NCI-H146 (cell line): ENCODE measurements around the gene FUT8.
"Not testable (repeated sequence)": the region's sequence is repeated elsewhere in the genome, so short reads cannot be mapped to it uniquely, and the experiment has no call there.

Source experiments
- DNase-seq: peaks from one replicate; lab custom pipeline; 2025; lab: John Stamatoyannopoulos, UW

The FUT8 gene

DNA sequence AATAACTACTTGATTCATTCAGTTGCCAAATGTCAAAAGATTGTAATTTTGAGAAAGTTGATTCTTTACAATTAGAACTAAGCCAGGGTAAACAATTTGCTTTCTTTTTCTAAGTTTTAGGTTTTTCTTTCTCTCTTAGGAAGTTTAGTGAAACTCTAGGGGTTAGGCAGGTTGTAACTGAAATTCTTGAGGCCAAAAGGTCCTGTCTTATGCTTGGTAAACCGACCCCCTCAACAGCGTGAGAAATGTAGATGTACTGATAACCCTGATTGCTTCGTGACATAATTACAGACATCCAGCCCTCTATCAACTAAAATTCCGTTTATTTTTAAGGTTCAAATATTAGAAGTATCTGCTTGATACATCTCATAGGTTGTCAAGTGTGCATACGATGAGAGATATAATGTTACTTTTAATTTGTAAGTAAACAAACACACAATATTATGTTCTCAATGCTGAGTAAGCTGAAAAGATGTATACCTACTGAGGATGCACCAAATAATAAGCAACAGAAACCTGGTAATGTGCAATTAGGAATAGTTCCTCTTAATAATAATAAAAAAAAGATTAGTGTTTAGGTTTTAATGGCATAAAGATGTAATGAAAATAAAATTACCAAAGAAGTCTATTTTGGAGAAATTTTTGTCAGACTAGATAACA, 7.2 kb downstream of the FUT8 start:
- no peak for DNase-seq

GRCh38 chr14:65421201-65421981, 8.9 kb downstream of the FUT8 start:
- no peak for DNase-seq

DNA sequence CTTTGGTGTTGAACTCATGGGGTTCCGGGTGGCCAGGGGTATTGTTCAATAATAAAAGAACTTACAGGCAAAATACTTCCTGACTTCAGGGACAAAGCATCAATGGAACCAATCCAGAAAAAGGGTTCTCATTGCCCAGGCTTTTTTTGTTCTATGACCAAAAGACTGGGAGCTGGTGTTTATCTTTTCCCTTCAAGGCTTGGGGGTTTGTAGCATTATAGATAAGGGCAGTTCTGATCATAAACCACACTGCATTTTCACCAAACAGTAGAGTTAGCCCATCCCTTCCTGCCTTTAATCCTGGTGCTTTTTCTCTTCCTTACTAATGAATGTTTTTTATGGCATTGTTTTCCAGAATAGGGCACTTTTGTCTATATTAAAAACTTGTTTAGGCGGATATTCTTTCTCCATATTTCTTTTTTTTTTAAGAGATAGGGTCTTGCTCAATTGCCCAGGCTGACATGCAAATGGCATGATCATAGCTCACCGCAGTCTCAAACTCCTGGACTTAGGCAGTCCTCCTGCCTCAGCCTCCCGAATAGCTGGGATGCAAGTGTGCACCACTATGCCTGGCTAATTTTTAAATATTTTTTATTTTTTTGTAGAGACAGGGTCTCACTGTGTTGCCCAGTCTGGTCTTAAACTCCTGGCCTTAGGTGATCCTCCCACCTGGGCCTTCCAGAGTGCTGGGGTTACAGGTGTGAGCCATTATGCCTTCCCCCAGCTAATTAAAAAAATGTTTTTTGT, 9.7 kb downstream of the FUT8 start:
- DNase-seq = no peak

DNA sequence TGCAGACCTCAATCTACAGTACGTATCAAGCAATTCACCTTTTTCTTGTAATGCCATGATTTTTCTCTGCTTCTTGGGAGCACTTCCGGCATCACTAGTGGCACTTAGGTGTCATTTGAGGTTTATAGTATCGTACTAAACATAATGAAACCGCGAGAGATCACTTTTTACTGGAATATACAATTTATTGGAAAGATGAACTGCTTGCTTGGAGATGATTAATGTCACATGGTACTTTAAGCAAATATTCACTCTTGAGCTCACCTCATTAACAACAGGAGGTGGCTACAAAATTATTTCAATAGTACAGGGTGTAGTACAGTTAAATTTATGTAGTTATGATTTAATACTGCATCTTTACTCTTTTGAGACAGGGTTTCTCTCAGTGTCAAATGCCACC, 11.5 kb downstream of the FUT8 start:
- DNase-seq = no peak

DNA sequence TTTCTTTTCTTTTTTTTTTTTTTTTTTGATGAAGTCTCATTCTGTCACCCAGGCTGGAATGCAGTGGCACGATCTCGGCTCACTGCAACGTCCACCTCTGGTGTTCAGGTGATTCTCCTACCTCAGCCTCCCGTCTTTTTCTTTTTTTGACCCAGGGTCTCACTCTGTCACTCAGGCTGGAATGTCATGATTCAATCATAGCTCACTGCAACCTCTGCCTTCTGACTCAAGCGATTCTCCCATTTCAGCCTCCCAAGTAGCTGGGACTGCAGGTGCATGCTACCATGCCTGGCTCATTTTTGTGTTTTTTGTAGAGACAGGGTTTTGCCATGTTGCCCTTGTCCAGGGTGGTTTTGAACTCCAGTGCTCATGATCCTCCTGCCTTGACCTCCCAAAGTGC, 12.0 kb downstream of the FUT8 start:
- DNase-seq = no peak

DNA sequence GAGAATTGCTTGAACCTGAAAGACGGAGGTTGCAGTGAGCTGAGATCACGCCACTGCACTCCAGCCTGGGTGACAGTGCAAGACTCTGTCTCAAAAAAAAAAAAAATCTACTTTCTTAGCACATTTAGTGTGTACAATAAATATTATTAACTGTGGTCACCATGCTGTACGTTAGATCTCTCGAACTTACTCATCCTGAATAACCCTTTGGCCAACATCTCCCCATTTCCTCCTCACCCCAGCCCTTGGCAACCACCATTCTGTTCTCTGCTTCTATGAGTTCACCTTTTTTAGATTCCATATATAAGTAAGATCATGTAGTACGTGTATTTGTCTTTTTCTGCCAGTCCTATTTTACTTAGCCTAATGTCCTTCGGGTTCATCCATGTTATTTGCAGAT, 13.4 kb downstream of the FUT8 start:
- no peak for DNase-seq

DNA sequence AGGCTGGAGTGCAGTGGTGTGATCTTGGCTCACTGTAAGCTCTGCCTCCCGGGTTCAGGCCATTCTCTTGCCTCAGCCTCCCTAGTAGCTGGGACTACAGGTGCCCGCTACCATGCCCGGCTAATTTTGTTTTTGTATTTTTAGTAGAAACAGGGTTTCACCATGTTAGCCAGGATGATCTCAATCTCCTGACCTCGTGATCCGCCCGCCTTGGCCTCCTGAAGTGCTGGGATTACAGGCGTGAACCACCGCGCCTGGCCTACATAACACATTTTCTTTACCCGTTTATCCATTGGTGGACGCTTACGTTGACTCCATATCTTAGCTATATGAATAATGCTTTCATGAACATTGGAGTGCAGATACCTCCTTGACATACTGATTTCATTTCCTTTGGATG, 14.4 kb downstream of the FUT8 start:
- not testable (repeated sequence) for DNase-seq

DNA sequence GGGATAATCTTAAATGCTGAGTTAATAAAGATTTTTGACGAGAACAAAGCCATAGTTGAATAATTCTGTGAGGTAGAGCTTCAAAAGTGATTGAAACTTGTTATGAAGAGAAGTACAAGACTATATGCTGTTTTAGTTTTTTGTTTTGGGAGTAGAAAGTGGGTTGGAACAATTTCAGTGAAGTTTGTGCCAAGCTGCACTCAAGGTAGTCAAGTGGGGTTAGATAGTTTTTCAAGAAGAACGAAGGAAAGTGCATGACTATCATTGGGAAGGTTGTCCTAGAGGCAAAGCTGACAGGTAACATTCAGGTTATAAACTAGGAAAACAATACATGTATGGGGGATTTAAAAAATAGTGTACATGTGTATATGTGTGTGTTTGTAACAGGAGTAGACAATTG, 16.2 kb downstream of the FUT8 start:
- no peak for DNase-seq

- no peak for DNase-seq
Observed at GRCh38 chr14:65429757-65430156, 17.2 kb downstream of the FUT8 start.

- DNase-seq = no peak
Observed at GRCh38 chr14:65431245-65431644, 18.7 kb downstream of the FUT8 start.

GRCh38 chr14:65431951-65432350, 19.4 kb downstream of the FUT8 start:
- no peak for DNase-seq

GRCh38 chr14:65432361-65432948, 19.9 kb downstream of the FUT8 start:
- DNase-seq = no peak

DNA sequence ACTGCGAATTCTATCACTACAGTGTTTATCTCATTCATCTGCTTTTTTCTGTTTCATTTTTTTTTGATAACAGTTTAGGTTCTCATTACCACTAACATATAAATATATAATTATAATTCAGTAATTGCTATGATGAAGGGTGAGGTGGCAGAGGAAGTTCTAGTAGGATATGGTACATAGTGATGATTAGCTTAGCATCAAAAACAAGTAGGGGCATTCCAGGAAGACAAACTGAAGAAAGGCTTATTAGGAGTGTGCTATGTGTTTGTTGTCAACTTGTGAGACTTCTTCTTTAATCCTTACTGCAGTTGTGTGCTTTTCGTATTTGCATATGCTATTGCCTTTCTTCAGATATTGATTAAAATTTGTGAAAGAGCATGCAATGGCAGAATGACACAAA, 20.6 kb downstream of the FUT8 start:
- no peak for DNase-seq

- DNase-seq = no peak
Observed at GRCh38 chr14:65433646-65434045, 21.1 kb downstream of the FUT8 start.

- no peak for DNase-seq
Observed at GRCh38 chr14:65434216-65434850, 21.8 kb downstream of the FUT8 start.

DNA sequence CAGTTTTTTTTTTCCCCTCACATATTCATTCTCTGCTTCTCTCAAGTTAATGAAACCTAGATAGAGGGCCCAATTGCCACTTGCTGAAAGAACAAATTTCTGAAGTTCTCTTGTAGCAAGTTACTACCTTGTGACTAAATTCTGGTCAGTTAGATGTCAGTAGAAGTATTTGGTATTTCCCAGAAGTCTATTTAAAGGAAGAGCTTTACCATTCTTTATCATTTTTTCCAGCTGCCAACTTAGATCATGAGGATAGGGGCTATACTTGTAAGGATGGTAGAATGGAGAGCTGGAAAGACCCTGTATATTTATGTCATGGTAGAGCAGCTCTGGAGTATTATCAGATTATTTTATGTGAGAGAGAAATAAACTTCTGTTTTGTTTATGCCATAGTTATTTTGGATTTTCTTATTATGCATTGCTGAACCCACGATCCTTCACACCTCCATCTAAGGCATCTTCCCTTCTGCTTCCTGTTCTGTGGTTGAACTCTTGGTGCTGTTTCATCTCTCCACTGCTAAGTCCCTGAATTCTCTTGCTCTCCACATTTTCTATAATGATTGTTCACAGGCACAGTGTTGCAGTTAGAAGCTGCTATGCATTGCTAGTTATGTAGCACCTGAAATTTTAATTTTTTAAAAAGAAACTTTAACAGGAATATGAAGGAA, 25.9 kb downstream of the FUT8 start:
- no peak for DNase-seq

DNA sequence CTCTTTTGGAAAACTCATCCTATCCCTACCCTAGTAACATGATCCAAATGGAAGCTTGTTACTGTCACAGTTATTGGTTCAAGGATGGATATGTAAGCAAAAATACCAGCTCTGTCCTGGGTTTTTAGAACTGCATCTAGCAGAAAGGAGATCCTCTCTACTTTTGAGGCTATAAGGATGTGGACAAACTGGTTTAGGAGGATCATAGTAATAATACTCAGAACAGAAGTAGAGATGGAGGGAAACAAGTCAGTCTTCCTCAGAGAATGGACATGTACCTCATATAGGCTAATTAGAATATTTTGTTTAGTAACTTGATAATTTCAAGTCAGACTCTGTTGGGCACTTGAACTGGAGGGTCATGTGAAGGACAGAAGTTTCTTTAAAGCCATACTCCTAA, 26.6 kb downstream of the FUT8 start:
- no peak for DNase-seq

- no peak for DNase-seq
Observed at GRCh38 chr14:65440230-65440629, 27.7 kb downstream of the FUT8 start.

DNA sequence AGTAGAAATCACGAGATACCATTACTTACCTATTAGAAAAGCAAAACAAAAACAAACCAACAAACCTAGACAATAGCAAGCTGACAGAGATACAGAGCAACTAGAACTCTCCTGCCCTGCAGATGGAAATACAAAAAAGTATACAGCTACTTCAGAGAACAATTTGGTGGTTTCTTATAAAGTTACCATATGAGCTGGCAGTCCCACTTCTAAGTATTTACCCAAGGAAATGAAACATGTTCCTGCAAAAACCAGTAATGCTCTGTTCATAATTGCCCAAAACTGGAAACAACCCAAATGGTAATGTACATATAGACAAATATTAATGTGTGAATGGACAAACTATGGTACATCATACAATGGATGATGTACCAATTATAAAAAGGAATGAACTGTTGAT, 31.7 kb downstream of the FUT8 start:
- no peak for DNase-seq

- no peak for DNase-seq
Observed at GRCh38 chr14:65446159-65446558, 33.6 kb downstream of the FUT8 start.

DNA sequence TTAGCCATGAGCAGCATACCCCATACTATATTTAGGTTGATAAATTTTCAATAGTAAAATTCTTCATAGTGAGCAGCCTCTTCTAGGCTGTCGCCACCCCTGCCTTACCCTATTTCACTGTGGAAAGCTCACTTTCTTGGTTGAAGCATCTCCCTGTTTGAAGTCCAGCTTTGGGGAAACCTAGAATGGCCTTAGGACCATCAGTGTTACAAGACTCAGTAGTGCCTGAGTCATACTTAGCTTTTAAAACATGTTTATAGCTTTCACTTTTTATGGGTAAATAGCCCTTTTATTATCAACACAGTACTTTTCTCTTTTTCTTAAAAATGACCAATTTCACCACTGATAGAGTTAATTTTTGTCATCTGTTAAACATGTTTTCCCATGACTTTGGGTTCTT, 37.1 kb downstream of the FUT8 start:
- DNase-seq = no peak
